LNCaP clone FGC (cell line): Measurements from ENCODE around the gene MAGI2.

ENCODE experiments used
- DNase-seq: peaks from one replicate; pipeline ENCODE4 v3.0.0-alpha.2; 2011; ENCODE audit warnings: low read depth
- H3K4me3 ChIP-seq: 2 replicates; pipeline ENCODE4 v1.5.1; 2011; ENCODE audit warnings: mild to moderate bottlenecking, low read depth, low read length, control low read depth
- TF ChIP-seq, protein P1 (sequence below): IDR thresholded peaks from 2 replicates; pipeline ENCODE4 v1.5.1; 2012; ENCODE audit warnings: mild to moderate bottlenecking; ENCODE audit not compliant: control insufficient read depth, insufficient read depth; ENCODE audit errors: extremely low read depth

The MAGI2 gene

DNA sequence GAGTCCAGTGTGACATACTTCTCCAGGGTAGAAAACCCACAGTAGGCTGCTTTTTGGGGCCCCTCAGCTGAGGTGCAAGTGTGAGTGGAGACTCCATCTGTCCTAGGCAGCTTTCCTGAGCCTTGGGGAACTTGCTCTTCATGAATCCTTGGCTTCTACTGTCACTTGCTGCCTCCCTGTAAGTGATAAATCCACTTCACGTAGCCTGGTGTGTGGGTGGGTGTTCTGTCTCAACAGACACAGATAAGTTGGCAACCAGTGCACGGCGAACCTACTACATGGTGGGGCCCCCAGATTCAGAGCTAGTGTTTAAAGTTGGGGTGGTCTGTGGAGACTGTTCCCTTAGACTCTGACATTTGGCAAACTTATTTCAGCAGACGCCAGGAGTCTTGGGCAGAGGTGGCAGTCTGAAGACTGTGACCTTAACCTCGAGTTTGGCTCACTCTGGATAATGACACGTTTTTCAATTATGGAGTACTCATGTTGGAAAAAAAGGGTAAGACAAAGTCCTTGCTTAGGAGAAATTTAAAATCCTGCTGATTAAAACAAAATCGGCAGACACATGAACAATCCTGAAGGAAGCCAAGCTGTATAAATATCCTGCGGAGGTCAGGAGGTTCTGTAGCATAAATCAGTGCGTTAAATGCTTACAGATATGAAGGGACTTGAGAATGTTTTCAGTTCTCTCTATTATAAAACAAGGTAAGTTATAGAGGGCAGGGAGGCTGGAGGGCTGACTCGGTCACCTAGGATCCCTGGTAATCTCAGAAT lies 1278.0 kb downstream of the MAGI2 start:
- TF ChIP-seq, protein P1, sequence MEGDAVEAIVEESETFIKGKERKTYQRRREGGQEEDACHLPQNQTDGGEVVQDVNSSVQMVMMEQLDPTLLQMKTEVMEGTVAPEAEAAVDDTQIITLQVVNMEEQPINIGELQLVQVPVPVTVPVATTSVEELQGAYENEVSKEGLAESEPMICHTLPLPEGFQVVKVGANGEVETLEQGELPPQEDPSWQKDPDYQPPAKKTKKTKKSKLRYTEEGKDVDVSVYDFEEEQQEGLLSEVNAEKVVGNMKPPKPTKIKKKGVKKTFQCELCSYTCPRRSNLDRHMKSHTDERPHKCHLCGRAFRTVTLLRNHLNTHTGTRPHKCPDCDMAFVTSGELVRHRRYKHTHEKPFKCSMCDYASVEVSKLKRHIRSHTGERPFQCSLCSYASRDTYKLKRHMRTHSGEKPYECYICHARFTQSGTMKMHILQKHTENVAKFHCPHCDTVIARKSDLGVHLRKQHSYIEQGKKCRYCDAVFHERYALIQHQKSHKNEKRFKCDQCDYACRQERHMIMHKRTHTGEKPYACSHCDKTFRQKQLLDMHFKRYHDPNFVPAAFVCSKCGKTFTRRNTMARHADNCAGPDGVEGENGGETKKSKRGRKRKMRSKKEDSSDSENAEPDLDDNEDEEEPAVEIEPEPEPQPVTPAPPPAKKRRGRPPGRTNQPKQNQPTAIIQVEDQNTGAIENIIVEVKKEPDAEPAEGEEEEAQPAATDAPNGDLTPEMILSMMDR: no peak

DNA sequence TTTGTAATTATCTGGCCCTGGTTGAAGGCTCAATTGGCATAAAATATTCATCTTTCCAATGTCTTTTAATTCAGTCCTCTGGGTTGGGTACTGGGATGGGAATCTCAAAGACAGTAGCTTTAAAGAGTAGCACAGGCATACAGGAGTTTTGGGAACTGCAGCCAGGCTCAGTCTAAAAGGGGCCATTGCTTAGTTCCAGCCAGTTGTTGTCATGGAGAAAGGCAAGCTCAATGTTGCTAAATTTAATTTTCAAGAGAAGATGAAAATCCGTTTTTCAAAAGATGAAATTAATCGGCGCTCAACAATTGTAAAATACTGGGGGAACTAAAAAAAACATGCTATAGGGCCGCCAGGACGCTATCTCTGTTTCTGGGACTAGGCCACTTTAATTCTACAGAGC lies 1279.8 kb downstream of the MAGI2 start:
- TF ChIP-seq, protein P1: no peak
- DNase-seq: no peak
- H3K4me3 ChIP-seq: no peak overlapping the region

More for the DNA sequence above, 1278.0 kb downstream of the MAGI2 start:
- no peak for DNase-seq
- H3K4me3 ChIP-seq: no peak overlapping the region

DNA sequence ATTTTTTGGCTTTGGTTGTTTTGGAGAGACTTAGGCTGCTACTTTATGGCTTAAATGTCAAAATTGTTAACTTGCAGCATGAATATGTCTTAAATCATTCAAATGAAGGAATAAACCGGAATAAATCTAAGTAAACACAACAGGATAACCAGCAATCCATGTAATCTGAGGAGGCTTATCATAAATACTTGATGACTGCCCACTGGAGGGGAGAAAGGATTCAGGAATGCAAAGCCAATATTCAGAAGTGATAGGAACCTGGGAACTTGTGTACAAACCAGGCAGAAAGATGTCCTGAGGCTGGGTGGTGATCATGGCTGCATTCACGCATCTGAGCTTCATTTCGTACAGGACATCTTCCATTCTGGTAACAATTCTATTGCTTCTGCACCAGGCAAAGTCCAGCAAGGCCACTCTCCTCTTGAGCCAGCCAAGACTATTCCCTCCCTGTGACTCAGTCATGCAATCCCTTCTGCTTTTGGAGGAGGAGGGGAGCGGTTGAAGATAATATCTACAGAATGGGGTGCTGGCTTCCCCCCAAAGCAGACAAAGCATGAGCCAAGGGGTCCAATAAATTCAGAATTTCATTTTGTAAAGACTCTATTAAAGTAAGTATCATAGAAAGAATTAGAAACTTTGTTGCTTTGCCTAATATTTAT lies 1280.4 kb downstream of the MAGI2 start:
- TF ChIP-seq, protein P1: no peak
- no peak overlapping the region for H3K4me3 ChIP-seq
- DNase-seq: no peak

DNA sequence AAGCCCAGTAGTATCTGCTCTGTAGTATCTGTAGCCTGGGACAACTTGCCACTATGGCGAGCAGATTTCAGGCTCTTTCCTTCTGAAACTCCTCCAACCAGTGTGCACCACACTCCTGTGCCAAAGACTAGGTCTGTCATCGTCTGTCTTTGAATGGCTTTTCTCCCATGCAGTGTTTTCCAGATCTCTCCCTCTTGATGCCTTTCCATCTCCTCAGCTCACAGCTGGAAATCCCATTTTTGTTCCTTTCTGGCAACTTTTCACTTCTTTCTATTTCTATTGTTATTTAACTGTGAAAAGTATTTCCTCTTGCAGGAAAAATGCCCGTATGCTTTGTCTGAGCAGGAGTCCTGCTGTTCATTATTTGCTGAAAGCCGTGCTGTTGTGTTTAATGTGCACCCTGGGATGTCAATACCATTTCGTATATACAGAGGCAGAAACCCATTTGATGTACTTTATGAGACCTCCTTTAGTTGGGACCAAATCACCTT lies 1281.2 kb downstream of the MAGI2 start:
- DNase-seq: no peak
- TF ChIP-seq, protein P1: no peak
- no peak overlapping the region for H3K4me3 ChIP-seq

DNA sequence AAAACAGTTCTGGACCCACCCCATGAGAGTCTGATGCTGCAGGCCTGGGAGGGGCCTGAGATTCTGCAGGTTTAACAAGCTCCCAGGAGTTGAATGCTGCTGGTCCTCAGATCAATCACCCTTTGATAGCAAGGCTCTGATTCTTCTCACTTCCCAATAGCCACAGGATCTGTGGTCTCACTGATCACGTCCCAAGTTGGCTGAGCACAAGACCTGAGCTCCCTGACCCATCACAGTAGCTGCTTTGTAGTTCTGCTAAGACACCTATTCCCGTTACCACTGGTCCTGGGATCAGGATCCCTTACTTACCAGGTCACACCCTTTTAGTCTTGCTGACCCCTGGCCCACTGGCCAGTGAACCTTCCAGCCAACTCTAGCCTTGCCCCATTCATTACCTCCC lies 1282.1 kb downstream of the MAGI2 start:
- TF ChIP-seq, protein P1: no peak
- DNase-seq: no peak
- H3K4me3 ChIP-seq: no peak overlapping the region

DNA sequence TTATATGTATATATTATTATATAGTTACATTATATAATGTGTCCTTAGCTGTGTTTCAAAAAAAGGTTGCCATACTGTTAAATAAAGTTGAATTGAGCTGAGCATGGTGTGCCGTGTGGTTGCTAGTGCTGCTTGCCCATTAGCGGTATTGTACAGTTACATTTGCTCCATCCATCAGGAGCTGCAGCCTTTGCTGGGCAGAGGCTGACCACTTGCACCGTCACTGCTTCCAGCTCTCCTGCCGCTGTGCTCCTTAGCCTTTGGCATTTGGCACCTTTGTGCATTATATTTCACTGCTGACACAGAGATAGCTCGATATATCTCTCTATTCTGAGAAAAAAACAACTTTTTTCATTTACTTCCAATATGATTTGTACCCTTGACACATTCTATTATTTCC lies 1282.7 kb downstream of the MAGI2 start:
- H3K4me3 ChIP-seq: no peak overlapping the region
- no peak for DNase-seq
- TF ChIP-seq, protein P1: no peak
